ENCODE data around the gene ATP5F1A.

GRCh38 chr18:46070232-46070631 is 27.9 kb downstream of the ATP5F1A start:
- no peak for TF ChIP-seq CTCF (IDR thresholded peaks at IDR 0.05)
- TF ChIP-seq POLR2A (IDR thresholded peaks at IDR 0.05) = no peak

Data from thyroid gland (tissue), 4 donors.